Middle frontal gyrus (tissue), 1 donor: ENCODE measurements around the gene ADARB2.

Source experiments
- DNase-seq: peaks from one replicate; pipeline ENCODE4 v3.0.0-alpha.2; 2015; ENCODE audit warnings: low spot score; ENCODE audit errors: extremely low spot score

ADARB2 gene

DNA sequence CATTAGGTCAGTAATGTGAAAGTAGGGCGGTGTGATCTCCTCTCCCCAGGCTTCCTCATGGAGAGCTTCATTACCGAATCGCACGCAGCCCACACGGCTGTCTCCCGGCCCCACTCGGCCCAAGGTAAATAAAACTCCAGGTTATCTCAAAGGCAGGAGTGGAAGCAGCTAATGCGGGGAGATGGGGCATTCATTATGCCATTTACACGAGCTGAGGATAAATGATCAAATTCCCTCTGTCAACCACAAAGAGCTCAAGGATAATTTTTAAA is 93.5 kb downstream of the ADARB2 start:
- no peak for DNase-seq

DNA sequence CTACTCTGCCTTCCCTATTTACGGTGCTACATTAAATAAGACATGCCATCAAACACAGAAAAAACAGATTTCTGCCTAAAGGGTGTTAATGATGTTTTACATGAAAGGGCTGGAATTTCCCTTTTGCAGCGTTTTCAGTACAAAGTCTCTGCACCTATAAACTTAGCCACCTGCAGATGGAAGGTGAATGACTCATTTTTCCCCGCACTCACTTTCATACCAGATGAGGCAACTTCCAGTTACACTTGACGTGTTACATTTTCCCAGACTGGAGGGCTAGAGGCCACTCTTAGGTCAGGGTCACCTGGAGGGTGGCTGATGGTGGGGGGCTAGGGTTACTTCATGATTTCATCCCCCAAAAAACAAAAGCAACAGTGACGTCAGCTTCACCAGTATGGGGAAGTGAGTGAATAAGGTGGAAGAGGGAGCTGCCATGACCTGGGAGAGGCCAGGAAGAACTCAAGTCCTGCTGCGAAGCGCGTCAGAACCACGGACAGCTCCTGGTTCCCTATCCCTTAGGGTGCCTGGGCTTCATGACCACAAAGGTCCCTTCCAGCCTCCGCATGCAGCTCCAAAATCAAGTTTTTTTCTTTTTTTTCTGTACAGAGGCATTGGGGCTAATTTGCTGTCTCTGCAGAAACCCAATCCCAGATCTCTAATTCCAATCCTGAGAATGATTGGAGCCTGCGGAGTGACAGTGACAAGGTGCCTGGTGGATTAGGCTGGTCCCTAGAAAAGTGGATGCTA is 94.0 kb downstream of the ADARB2 start:
- DNase-seq = no peak

DNA sequence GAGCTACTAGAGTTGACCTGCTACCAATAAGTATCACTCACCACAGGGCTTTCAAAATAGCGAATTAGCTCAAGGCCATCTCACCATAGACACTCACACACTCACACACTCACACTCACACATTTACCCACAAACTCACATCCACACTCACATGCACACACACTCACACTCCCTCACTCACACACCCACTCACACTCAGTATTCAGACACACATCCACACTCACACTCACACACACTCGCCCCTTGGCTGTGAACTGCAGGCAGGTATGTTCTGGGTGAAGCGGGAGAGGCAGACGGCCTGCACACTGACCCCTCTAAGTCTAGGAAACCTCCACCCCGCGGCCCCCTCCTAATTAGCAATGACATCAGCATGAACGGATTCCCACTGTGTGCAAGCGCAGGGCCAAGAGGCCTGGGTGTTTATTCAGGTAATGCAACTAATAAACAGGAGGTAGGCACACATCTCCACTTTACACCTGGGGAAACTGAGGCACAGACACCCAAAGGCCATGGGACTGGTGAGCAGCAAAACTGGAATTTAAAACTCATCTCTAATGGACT is 94.6 kb downstream of the ADARB2 start:
- DNase-seq = no peak

DNA sequence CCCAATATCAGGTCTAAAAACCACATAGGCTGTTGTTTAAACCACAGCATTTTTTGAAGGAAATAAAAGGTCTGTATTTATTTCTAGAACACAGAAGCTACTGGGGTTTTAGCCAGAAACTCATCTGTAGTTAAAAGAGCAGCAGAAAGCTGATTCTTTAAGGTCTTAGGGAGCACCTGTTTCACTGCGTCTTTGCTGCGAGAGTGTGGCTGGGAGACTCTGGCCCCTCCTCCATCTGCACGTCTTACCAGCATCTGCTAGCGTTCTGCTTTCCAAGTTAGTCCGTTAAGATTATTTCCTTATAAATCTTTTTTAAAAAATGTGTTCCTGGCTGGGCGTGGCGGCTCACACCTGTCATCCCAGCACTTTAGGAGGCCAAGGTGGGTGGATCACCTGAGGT is 95.9 kb downstream of the ADARB2 start:
- no peak for DNase-seq

DNA sequence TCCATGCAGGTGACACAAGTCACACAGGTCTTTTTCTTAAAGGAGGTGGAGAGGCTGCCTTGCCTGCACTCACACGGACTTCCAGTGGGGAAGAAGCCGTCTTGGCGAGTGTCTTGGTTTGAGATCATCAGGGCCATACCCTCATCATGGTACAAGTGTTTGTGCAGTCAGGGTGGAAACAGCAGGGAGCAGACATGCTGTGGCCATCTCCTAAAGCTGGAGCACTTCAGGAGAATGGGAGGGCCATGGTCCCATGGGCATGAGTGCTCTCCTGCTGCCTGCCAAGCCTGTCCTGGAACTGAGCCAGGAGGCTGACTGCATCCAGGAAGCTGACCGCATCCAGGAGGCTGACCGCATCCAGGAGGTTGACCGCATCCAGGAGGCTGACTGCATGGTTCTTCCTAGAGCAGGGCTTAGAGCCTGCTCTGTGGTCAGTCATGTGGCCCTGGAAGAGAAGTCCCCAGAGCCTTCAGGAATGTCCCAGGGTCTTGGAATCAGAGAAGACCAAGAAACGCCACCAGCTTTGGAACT is 98.4 kb downstream of the ADARB2 start:
- DNase-seq = no peak

DNA sequence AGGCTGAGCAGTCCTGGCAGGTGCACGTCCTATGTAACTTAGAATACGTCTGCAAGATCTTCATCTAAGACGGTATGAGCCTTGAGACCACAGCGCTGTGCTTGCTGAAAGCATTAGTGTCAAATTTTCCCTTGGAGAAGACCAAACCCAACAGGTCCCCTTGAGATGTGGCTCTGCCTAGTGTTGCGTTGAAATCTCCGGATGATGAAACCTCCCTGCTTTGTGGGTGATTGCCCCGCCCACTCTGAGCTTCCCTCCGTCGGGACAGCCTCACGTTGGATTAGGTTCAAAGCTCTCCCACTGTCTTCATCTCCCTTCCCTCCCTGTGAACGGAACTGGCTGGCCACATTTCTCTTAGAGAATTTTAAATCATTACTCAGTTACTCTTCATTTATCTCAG is 102.0 kb downstream of the ADARB2 start:
- DNase-seq = no peak

DNA sequence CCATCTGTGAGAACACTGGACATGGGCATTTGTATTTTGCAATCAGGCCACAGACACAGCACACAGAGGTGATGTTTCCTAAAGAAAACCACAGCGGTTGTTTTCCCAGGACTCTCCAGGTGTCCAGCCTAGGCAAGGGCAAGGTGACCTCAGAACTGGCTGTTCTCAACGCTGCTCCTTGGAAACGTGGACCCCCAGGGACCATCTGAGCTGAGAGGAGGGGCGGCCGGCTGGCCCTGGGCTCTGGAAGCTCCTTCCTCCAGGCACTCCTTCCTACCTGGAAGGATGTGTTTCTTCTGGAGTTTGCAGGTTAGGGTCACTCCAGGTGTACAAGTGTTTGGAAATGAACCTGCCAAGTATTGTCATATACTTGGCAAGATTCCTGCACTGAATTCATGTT is 103.1 kb downstream of the ADARB2 start:
- DNase-seq = no peak

DNA sequence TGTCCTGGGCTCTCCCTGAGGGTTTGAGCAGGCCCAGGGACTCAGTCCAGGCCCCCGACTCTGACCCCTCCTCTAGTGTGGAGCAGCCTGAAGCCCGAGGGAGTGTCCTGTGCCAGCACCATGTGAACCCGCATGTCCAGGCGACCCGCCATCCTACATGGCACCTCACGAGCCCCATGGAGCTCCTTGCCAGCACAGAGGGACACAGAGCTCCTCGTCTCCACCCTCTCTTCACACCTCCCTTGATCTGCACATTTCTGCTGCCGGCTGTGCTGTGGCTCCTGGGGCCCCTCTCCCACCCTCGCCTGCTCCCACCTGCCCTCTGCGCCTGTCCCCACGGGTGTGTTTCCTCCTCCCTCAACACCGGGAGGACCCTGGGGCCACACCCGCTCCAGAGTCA is 103.5 kb downstream of the ADARB2 start:
- no peak for DNase-seq

DNA sequence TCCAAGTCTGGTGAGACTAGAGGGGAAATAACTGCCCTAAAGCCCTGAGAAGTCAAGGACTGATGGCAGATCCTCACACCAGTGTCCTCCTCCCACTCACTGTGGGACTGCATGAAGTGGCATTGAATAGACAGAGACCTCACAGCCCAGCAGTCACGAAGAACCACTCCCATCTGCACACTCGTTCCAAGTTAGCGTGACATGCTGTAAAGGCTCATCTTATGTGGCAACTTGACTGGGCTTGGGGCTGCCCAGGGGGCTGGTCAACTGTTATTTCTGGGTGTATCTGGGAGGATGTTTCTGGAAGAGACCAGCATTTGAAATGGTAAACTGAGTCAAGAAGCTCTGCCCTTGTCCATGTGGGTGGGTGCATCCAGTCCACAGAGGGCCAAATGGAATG is 104.7 kb downstream of the ADARB2 start:
- no peak for DNase-seq

DNA sequence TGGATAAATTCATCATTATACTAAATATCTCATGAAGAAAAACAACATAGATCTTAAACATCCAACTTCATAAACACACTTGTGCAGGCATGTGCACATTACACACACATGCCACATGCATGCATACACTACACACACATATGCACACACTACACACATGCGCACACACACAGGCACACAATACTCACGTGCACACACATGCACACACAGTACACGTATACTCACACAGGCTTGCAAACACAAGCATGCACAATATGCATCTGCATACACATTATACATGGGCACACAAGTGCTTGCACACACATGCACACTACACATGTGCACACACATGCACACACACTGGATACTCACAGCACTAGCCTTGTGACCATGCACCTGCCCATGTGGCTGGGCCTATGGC is 105.2 kb downstream of the ADARB2 start:
- DNase-seq = no peak

DNA sequence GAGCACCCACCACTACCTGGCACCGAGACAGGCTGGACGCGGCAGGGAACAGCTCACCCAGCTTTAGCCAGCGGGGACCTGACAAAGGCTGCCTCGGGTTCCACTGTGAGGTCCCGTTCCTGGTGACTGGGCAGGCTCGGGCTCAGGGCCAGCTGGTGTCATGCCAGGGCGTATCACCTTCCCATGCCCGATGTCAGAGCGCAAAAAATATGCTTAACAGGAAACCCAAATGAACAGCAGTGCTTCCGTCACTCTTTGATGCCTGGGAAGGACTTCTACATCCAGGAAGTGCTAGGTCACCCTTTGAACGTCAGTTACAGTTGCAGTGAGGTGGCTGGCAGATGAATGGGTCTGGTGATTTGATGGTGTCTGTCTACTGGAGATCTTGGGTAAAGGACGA is 106.0 kb downstream of the ADARB2 start:
- no peak for DNase-seq

DNA sequence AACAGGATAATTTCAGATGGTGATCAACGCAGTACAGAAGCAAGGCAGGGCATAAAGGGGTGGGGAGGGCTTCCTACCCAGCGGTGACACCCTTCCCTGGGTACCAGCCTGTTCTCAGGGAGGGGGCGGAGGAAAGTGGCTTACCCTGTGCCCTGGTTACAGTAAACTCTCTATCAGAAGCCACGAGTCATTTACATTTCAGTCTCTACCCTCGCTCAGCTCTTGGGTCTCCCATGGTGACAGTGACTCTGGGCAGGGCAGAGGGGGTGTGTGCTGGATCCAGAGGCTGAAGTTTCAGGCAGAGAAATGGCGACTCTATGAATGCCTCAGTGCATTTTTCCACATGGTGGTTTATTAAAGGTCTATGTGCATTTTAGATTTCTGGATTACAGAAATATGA is 107.0 kb downstream of the ADARB2 start:
- no peak for DNase-seq

DNA sequence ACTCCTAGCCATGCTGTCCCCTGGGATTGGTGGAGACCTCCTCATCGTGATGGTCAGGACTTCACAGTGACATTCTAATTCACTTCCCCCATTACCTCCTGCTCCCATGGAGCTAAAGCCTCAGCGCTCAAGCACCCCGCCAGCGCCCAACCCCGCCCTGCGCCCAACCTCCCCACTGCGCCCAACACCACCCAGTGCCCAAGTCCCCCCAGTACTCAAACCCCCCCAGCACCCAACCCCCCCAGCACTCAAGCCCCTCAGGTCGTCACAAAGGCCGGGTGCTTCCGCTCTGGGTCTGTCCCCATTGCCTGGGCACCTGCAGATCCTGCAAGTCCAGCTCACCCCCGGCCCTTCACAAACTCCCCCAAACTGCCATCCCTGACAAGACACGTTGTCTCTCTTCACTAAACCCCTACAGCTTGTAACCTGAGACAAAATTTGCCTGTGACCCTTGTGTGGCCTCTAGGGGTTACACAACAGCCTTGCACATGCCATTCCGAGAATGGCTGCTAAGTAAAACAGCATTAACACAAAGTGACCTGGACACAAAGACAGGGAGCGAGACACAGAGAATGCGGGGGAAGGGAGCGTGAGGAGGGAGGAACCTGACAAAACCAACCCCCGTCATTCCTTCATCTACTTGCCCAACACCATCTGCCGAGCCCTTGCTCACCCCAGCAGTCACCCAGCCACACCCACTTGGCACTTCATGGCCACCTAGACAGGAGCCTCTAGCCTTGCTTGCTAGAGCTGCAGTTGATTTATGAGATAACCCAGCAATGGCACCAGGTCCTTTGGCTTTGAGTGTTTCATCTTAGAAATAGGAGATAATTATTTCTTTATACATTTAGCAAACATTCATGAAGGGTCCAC is 107.8 kb downstream of the ADARB2 start:
- DNase-seq = no peak

DNA sequence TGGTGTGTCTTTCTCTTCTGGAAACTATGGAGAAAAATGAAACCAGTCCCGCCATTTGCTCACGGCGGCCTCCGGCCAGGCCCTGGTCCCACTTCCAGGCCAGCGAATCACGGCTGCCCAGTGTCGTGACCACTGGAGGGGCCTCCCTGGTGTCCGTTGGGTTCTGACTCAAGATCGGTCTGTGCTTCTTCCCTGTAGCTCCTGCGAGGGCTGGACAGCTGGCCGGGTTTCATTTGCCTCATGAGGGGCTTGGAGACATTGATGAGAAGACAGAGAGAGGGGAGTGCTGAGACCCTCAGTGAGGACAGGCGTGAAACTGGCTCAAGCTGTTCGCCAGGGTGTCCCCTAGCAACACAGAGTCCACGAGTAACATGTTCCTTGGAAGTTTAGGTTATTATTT is 108.6 kb downstream of the ADARB2 start:
- no peak for DNase-seq

DNA sequence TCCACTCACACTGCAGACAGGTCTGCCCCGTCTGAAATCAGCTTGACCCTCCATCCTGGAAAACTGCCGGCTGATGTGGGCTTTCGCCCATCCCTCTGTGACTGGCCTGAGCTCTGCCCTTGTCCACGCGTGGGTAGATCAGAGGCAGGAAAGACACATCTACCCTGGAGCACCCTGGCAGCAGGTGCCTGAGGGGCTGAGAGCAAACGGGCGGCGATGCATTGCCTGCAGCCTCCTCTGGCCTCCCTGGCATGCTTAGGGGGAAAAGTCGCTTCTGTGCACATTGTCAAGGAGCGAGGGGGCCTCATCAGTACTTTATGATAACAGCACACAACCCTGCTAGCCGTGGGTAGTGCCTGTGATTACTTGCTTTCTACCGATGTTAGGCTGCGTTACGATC is 109.4 kb downstream of the ADARB2 start:
- DNase-seq = no peak

DNA sequence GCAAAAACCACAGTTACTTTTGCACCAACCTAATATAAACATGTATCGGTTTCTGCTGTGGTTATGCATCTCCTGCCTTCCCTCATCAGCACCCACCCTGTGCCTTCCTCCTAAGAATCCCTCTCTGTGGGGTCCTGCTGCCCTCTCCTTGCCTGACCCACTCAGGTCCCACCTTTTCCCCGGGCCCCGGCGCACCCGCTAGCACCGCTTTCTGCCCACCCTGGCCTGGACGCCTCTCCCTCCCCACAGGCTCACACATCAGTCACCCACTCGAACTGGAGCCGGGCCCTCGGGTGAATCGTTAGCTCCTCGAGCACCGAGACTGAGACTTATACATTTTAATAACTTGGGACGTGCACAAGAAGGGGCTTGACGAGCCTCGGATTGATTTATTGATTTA is 110.5 kb downstream of the ADARB2 start:
- no peak for DNase-seq

DNA sequence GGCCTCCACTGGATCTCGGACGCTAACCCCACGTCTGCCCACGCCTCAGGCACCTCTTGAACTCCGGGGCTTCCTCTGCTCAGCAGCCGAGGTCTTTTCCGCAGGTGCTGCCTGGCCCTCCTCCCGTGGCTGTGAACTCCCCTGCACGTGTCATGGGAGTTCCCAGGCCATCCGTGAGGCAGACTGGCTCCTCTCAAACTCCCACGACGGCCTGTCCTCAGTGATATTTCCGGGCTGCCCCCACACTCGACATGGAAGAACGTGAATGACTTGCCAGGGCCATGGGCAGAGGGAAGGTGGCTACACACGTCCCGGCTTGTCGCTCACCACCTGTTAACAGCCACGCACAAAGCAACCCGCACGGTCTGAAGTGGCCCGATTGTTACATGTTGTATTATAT is 110.9 kb downstream of the ADARB2 start:
- no peak for DNase-seq

DNA sequence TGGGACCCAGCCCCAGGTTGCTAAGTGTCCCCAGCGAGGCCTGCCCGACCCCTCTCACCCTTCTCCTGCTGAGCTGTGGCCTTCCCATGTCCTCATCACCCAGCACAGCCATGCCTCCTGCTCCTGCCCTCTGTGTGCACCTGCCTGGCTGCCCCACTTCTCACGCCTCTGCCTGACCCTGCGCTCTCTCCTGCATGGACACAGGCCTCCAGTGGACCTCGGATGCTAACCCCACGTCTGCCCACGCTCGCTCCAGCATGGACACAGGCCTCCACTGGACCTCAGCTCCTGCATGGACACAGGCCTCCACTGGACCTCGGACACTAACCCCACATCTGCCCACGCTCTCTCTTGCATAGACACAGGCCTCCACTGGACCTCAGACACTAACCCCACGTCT is 111.6 kb downstream of the ADARB2 start:
- no peak for DNase-seq

DNA sequence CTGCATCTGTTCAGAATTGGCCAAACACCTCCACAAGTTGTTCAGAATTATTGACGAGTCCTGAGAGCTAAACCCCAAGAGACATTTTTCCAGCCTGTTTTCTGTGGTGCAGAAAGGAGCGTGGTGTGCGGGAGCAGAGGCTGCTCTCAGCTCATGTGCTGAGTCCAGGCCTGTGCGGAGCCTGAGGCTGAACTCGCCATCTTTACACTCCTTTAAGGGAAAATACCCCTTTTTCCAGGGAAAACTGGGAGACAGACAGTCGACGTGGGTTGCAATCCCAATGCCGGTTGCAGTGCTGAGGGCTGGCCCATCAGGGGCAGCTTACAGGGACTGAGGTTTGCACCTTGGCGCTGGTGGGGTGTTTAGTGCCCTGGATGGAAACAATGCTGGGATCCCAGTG is 112.2 kb downstream of the ADARB2 start:
- DNase-seq = no peak

DNA sequence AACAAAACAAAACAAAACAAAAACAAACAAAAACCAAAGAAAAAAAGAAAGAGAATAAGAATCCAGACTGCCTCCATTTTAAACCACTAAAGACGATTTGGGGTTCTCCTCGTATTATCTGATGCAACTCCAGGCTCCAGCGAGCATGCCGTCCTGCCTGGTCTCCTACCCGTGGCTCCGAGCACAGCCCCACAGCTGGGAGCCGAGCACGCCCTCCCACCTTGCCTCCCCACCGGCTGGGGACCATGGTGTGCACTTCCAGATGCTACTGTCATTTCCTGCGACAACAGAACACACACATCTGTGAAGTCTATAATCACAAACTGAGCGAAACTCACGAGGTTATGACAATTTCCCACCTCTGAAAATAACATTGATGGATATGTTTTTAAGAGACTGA is 113.1 kb downstream of the ADARB2 start:
- no peak for DNase-seq

DNA sequence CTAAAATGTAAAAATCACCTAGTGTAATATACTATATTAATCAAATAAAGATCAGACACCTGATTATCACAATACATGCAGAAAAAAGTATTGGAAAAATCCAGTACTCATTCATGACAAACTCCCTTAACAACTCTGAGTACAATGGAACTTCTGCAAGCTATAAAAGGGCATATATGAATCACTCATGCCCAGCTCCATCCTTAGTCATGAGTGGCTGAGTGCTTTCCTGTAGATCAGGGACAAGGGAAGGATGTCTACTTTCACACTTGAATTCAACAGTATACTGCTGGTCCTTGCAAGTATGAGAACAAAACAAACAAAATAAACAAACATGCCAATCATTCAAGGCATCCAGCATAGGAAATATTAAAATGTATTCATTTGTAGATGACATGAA is 116.5 kb downstream of the ADARB2 start:
- no peak for DNase-seq
